ENCODE data around the gene FTMT.
"Not testable (repeated sequence)": the region's sequence is repeated elsewhere in the genome, so short reads cannot be mapped to it uniquely, and the experiment has no call there.

Gene FTMT

DNA sequence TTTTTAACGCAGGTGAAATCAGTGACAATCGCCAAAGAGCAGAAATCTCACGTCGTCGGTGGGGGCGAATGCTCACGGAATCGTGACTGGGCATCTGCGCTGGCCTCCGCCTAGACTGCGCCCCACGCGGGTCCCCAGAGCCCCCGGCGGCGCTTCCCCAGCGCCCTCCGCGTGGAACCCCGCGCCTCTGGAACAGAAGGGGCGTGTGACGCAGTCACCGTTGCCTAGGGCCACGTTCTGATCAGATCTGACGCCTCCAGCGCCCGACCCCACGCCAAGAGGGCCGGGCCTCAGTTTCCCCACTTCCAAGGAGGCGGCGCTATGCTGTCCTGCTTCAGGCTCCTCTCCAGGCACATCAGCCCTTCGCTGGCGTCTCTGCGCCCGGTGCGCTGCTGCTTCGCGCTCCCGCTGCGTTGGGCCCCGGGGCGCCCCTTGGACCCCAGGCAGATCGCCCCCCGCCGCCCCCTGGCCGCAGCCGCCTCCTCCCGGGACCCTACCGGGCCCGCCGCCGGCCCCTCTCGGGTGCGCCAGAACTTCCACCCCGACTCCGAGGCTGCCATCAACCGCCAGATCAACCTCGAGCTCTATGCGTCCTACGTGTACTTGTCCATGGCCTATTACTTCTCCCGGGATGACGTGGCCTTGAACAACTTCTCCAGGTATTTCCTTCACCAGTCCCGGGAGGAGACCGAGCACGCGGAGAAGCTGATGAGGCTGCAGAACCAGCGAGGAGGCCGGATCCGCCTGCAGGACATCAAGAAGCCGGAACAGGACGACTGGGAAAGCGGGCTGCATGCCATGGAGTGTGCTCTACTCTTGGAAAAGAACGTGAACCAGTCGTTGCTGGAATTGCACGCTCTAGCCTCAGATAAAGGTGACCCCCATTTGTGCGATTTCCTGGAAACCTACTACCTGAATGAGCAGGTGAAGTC, at the start of gene FTMT:
Gene FTMT, plus strand, starts transcription at position 240 of the 932 bp plus-strand sequence. Its CDS starts 82 bp downstream, at position 322.
- Histone ChIP-seq H3K4me3 (ENCODE audit: low read length) (no peak within 1 kb of the TSS), H3K9me3 (ENCODE audit: insufficient read depth, low read depth, low read length) (no peaks in the 10 kb centered on the region), H3K27me3 (ENCODE audit: insufficient read depth, low read length) (no peaks in the 10 kb centered on the region), H3K27ac (ENCODE audit: low read length) (no peak within 1 kb of the TSS), H3K36me3 (ENCODE audit: insufficient read depth, low read depth, low read length) (no peaks in the 10 kb centered on the region), H3K9ac (ENCODE audit: low read depth, low read length) (no peak within 1 kb of the TSS), H3K4me1 (ENCODE audit: insufficient read depth, low read length) (peaks cover 4% of the 10 kb centered on the region; the same call in 1 of the 2 replicates)

DNA sequence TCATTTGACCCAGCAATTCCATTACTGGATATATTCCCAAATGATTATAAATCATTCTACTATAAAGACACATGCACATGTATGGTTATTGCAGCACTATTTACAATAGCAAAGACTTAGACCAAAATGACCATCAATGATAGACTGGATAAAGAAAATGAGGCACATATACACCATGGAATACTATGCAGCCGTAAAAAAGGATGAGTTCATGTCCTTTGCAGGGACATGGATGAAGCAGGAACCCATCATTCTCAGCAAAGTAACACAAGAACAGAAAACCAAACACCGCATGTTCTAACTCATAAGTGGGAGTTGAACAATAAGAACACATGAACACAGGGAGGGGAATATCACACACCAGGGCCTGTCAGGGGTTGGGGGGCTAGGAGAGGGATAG, 46.4 kb upstream of the FTMT start:
- H3K27ac ChIP-seq (ENCODE audit: low read length); H3K27me3 ChIP-seq (ENCODE audit: insufficient read depth, low read length); H3K36me3 ChIP-seq (ENCODE audit: insufficient read depth, low read depth, low read length); H3K9ac ChIP-seq (ENCODE audit: low read depth, low read length); H3K9me3 ChIP-seq (ENCODE audit: insufficient read depth, low read depth, low read length); H3K4me3 ChIP-seq (ENCODE audit: low read length); H3K4me1 ChIP-seq (ENCODE audit: insufficient read depth, low read length): not testable (repeated sequence)

DNA sequence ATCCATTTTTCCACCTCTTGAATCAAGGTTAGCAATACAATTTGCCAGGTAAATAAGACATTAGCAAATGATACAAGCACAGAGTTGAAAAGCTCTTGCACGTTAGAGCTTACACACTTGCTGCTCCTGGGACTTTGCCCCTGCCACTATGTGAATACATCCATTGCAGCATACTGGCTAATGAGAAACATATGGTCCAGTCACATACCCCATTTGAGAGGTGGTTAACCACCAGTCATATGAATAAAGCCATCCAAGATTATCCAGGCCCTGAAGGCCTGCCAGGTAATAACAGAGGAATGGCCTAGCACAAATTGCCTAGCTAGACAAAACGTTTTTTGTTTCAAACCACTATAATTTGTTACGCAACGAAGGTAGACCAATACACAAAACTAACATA, 45.8 kb upstream of the FTMT start:
- H3K27me3 ChIP-seq (ENCODE audit: insufficient read depth, low read length) = no peaks in the 10 kb centered on the region
- H3K27ac ChIP-seq (ENCODE audit: low read length) = no peak overlapping the region
- no peaks in the 10 kb centered on the region for H3K4me1 ChIP-seq (ENCODE audit: insufficient read depth, low read length)
- no peaks in the 10 kb centered on the region for H3K36me3 ChIP-seq (ENCODE audit: insufficient read depth, low read depth, low read length)
- no peak overlapping the region for H3K4me3 ChIP-seq (ENCODE audit: low read length)
- H3K9ac ChIP-seq (ENCODE audit: low read depth, low read length) = no peak overlapping the region
- no peaks in the 10 kb centered on the region for H3K9me3 ChIP-seq (ENCODE audit: insufficient read depth, low read depth, low read length)

DNA sequence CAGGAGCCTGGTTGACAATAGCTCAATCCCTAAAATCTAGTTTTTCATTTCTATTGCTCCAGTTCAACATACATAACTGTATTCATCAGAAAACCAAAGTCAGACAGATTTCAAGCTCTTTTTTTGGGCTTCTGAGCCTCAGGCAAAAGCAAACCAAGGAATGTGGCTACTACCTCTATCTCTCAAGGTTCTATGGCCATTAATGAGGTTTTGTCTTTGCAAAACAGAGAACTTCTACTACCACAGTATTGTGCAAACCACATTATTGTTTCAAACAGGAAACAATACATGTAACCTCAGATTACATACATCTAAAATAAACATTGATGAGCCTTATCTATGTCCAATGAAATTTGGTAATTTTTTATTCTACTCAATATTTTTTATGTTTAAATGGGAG, 35.5 kb upstream of the FTMT start:
- no peaks in the 10 kb centered on the region for H3K36me3 ChIP-seq (ENCODE audit: insufficient read depth, low read depth, low read length)

DNA sequence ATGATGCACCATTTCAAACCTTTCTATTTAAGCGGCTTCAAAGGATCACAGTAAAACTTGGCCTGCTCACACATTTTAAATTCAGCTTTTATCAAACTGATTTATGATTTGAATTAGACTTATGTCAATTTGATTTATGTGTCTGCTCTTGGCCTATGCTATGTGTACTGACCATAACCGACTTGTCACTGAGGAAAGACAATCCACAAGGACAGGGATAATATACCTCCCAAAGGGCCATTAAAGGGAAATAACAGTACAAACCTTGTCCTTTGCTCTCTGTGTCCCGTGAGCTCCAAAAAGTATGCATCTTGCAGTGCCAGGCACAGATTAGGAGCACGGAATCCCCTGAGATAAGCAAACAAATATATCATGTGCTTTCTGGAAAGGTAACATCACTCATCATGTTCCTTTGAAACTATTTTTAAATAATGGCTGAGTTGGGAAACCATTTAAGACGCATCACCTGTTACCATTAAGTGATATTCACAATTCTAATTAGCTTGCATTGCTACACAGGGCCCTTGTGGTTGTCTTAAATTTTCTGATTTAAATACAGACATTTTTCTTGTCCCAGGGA, 31.9 kb upstream of the FTMT start:
- H3K4me3 ChIP-seq (ENCODE audit: low read length) = no peak overlapping the region
- H3K27ac ChIP-seq (ENCODE audit: low read length) = no peak overlapping the region
- no peak overlapping the region for H3K9ac ChIP-seq (ENCODE audit: low read depth, low read length)
- H3K36me3 ChIP-seq (ENCODE audit: insufficient read depth, low read depth, low read length) = no peaks in the 10 kb centered on the region
- no peaks in the 10 kb centered on the region for H3K4me1 ChIP-seq (ENCODE audit: insufficient read depth, low read length)
- no peaks in the 10 kb centered on the region for H3K27me3 ChIP-seq (ENCODE audit: insufficient read depth, low read length)
- no peaks in the 10 kb centered on the region for H3K9me3 ChIP-seq (ENCODE audit: insufficient read depth, low read depth, low read length)

More for the DNA sequence above, 35.5 kb upstream of the FTMT start:
- Histone ChIP-seq H3K9me3 (ENCODE audit: insufficient read depth, low read depth, low read length) (no peaks in the 10 kb centered on the region), H3K27ac (ENCODE audit: low read length) (no peak overlapping the region), H3K4me1 (ENCODE audit: insufficient read depth, low read length) (no peaks in the 10 kb centered on the region), H3K27me3 (ENCODE audit: insufficient read depth, low read length) (no peaks in the 10 kb centered on the region), H3K4me3 (ENCODE audit: low read length) (no peak overlapping the region), H3K9ac (ENCODE audit: low read depth, low read length) (no peak overlapping the region)

DNA sequence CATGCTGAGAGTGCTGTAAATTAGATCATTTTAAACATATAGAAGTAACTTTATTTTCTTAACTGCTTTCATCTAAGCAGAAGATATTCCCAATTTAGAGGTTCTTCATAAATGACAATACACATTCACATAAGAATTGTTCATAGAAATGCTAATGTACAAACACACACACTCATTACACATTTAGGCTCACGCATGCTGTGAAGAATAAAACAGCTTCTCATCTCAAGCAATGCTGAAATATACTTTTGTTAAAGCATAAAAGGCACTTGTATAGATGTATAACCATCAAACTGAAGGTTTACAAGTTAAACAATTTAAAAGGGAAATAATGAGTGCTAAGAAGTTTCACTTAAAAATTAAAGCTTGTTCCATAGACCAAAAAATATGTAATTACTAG, 18.1 kb upstream of the FTMT start:
- H3K27ac ChIP-seq (ENCODE audit: low read length) = no peak overlapping the region
- H3K9ac ChIP-seq (ENCODE audit: low read depth, low read length) = no peak overlapping the region
- no peaks in the 10 kb centered on the region; the same call in 1 of the 2 replicates for H3K9me3 ChIP-seq (ENCODE audit: insufficient read depth, low read depth, low read length)
- no peak overlapping the region for H3K4me3 ChIP-seq (ENCODE audit: low read length)
- H3K36me3 ChIP-seq (ENCODE audit: insufficient read depth, low read depth, low read length) = no peaks in the 10 kb centered on the region
- H3K4me1 ChIP-seq (ENCODE audit: insufficient read depth, low read length) = peaks cover 8% of the 10 kb centered on the region; the same call in 1 of the 2 replicates
- H3K27me3 ChIP-seq (ENCODE audit: insufficient read depth, low read length) = no peaks in the 10 kb centered on the region

DNA sequence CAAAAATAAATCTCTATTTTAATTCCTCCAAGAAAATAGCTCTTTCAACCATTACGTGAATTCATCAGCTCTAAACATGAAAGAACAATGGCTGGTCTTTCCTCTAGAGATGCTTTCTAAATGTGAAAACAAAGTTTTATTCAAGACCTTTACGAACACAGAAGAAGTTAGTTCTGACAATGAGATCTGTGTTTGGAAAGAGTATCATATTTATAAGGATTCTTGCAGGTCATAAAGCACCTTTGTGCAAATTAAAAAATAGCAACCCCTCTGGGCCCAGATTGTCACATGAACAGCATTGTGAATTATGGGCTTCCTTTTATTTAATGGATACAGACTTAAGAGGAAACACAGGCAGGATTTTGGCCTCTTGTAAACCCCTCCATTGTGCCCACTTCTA, 17.7 kb upstream of the FTMT start:
- no peak overlapping the region for H3K4me3 ChIP-seq (ENCODE audit: low read length)
- H3K27ac ChIP-seq (ENCODE audit: low read length) = no peak overlapping the region
- H3K4me1 ChIP-seq (ENCODE audit: insufficient read depth, low read length) = peaks cover 8% of the 10 kb centered on the region; the same call in 1 of the 2 replicates
- H3K36me3 ChIP-seq (ENCODE audit: insufficient read depth, low read depth, low read length) = no peaks in the 10 kb centered on the region
- no peaks in the 10 kb centered on the region for H3K27me3 ChIP-seq (ENCODE audit: insufficient read depth, low read length)
- no peak overlapping the region for H3K9ac ChIP-seq (ENCODE audit: low read depth, low read length)
- no peaks in the 10 kb centered on the region for H3K9me3 ChIP-seq (ENCODE audit: insufficient read depth, low read depth, low read length)

DNA sequence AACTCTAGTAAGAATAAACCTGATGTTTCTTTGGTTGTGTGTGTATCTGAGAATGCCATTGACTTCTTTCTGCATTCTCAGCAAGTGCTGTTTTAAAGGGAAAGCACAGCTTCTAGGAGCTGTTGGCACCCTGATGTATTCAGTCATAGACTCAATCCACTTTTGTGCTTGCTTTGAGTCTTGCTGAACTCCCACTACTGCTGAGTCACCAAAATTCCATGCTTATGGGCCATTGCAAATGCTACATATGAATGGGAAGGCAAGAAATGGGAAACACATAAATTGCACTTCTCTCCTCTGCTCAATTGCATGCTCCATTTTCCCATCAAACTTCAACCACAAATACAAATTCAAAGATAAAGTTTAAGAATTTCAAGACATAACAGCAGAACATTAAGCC, 9.8 kb upstream of the FTMT start:
- no peaks in the 10 kb centered on the region for H3K9me3 ChIP-seq (ENCODE audit: insufficient read depth, low read depth, low read length)
- H3K27me3 ChIP-seq (ENCODE audit: insufficient read depth, low read length) = no peaks in the 10 kb centered on the region
- H3K9ac ChIP-seq (ENCODE audit: low read depth, low read length) = no peak overlapping the region
- no peak overlapping the region for H3K27ac ChIP-seq (ENCODE audit: low read length)
- H3K4me3 ChIP-seq (ENCODE audit: low read length) = no peak overlapping the region
- H3K4me1 ChIP-seq (ENCODE audit: insufficient read depth, low read length) = peaks cover 2% of the 10 kb centered on the region; the same call in 1 of the 2 replicates
- H3K36me3 ChIP-seq (ENCODE audit: insufficient read depth, low read depth, low read length) = no peaks in the 10 kb centered on the region

DNA sequence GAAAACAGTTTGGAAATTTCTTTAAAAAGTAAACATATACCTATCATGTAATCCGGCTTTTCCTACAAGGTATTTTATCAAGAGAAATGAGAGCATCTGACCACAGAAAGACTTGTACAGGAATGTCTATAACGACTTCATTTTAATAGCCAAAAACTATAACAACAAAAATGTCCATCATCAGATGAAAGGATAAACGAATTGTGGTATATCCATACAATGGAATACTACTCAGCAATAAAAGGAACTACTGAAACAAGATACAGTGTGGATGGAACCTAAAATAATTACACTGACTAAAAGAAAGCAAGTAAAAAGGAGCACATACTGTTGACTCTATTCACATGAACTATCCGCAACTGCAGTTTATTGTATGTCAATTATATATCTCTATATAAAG, 1.4 kb upstream of the FTMT start:
- Histone ChIP-seq H3K27me3 (ENCODE audit: insufficient read depth, low read length) (no peaks in the 10 kb centered on the region), H3K27ac (ENCODE audit: low read length) (no peak overlapping the region), H3K9ac (ENCODE audit: low read depth, low read length) (no peak overlapping the region), H3K36me3 (ENCODE audit: insufficient read depth, low read depth, low read length) (no peaks in the 10 kb centered on the region), H3K4me3 (ENCODE audit: low read length) (no peak overlapping the region), H3K9me3 (ENCODE audit: insufficient read depth, low read depth, low read length) (no peaks in the 10 kb centered on the region), H3K4me1 (ENCODE audit: insufficient read depth, low read length) (peaks cover 4% of the 10 kb centered on the region; the same call in 1 of the 2 replicates)

DNA sequence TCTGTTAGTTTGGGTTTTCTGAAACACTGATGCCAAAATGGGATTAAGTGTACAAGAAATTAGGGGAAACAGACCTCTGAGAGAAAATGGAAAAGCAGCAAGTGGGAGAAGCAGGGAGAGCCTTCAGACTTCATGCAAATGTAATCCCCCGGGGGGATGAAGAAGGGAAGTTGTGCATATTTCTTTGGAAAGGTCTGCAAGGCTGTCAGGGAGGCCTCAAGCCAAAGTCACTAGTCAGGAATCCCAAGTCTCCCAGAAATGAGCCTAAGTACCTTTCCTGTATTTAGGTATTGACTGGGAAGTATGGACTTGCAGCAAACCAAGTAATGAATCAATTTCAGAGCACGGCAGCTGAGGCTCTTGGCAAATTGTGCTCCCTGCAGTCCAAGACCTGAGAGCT, 2.2 kb downstream of the FTMT start:
- H3K9me3 ChIP-seq (ENCODE audit: insufficient read depth, low read depth, low read length) = no peaks in the 10 kb centered on the region
- H3K4me3 ChIP-seq (ENCODE audit: low read length) = no peak overlapping the region
- no peak overlapping the region for H3K9ac ChIP-seq (ENCODE audit: low read depth, low read length)
- H3K4me1 ChIP-seq (ENCODE audit: insufficient read depth, low read length) = peaks cover 4% of the 10 kb centered on the region; the same call in 1 of the 2 replicates
- no peak overlapping the region for H3K27ac ChIP-seq (ENCODE audit: low read length)
- no peaks in the 10 kb centered on the region for H3K27me3 ChIP-seq (ENCODE audit: insufficient read depth, low read length)
- H3K36me3 ChIP-seq (ENCODE audit: insufficient read depth, low read depth, low read length) = no peaks in the 10 kb centered on the region

DNA sequence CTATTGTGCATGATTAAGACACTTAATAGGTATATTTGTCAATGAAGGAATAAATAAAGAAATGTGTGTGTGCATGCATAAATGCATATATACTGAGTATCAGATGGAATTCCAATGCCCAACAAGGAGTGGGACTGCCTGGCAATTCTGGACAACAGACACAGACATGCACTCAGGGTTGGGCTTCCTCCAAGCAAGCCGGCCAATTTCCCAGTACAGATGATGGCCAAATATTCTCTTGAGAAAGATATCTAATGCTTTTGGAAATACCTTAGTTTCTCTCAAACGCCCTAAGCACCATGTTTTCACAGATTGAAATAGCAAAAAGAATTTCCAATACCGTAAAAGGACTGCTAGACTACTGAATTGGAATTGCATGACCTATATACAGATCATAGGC, 11.1 kb downstream of the FTMT start:
- no peaks in the 10 kb centered on the region for H3K27me3 ChIP-seq (ENCODE audit: insufficient read depth, low read length)
- no peaks in the 10 kb centered on the region for H3K9me3 ChIP-seq (ENCODE audit: insufficient read depth, low read depth, low read length)
- H3K27ac ChIP-seq (ENCODE audit: low read length) = no peak overlapping the region
- H3K9ac ChIP-seq (ENCODE audit: low read depth, low read length) = no peak overlapping the region
- H3K4me3 ChIP-seq (ENCODE audit: low read length) = no peak overlapping the region
- no peaks in the 10 kb centered on the region for H3K4me1 ChIP-seq (ENCODE audit: insufficient read depth, low read length)
- H3K36me3 ChIP-seq (ENCODE audit: insufficient read depth, low read depth, low read length) = no peaks in the 10 kb centered on the region

DNA sequence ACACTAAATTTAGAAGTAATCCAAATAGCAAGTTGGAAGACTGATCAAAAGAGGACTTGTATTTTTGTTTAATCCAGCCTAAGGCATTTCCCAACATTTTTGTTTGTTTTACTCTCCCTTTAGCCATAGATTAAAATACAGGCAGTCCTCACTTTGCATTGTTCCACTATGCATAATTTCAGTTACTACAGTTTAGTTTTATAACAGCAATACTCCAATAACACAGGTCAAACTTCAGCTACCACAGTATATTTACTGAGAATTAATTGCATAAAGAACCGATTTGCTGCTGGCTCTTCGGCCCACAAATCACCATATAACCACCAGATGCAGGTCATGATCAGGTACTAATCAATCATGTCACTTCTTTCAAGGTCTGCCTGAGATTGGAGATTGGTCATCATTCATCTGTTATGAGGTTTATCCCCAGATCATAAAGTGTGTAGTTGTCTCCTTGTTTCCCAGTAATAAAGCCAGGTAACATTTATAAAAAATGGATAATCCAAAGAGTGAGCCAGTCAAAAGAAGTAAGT, 12.1 kb downstream of the FTMT start:
- Histone ChIP-seq H3K27me3 (ENCODE audit: insufficient read depth, low read length) (no peaks in the 10 kb centered on the region), H3K9ac (ENCODE audit: low read depth, low read length) (no peak overlapping the region), H3K4me1 (ENCODE audit: insufficient read depth, low read length) (no peaks in the 10 kb centered on the region), H3K27ac (ENCODE audit: low read length) (no peak overlapping the region), H3K36me3 (ENCODE audit: insufficient read depth, low read depth, low read length) (no peaks in the 10 kb centered on the region), H3K4me3 (ENCODE audit: low read length) (no peak overlapping the region), H3K9me3 (ENCODE audit: insufficient read depth, low read depth, low read length) (no peaks in the 10 kb centered on the region)

Measured in iPS-20b (cell line).